Thyroid gland (tissue), 4 donors: Measurements from ENCODE around the gene BTK.

Experiments used
- POLR2A ChIP-seq, 2 donors: fragments of 450-650 bp; IDR thresholded peaks; one replicate each; pipeline ENCODE4 v1.6.1; 2017; ENCODE audit warnings: antibody characterized with exemption in 2 of 2, mild to moderate bottlenecking in 2 of 2, moderate library complexity in 1 of 2
- TF ChIP-seq, protein P1 (sequence below), 6 experiments: fragments of 200-600 bp in 3 of 6; fragments of 450-650 bp in 3 of 6; sonication (generic) in 3 of 6; IDR thresholded peaks; one replicate each; pipeline ENCODE4 v1.5.1; 2016 to 2019; ENCODE audit warnings: antibody characterized with exemption in 6 of 6, mild to moderate bottlenecking in 2 of 6, inconsistent platforms in 1 of 6, moderate library complexity in 1 of 6

DNA sequence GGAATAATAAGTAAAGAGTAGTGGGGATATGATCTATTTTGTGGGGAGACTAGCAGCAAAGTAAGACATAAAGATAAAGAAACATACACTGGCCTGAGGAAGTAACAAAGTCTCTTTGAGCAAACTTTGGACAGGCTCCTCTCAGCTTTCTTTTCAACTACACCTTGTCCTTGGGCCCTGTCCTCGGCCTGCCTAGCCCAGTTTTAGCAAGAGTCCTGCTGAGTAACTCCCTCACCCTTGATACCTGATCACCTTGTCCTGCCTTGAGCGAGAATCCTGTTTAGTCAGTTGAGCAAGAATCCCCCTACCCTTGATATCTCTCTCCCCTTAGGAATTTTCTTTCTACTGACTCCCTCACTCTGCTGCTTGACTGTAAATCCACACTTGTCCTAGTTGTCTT is 33.5 kb upstream of the BTK start:
- TF ChIP-seq, protein P1, sequence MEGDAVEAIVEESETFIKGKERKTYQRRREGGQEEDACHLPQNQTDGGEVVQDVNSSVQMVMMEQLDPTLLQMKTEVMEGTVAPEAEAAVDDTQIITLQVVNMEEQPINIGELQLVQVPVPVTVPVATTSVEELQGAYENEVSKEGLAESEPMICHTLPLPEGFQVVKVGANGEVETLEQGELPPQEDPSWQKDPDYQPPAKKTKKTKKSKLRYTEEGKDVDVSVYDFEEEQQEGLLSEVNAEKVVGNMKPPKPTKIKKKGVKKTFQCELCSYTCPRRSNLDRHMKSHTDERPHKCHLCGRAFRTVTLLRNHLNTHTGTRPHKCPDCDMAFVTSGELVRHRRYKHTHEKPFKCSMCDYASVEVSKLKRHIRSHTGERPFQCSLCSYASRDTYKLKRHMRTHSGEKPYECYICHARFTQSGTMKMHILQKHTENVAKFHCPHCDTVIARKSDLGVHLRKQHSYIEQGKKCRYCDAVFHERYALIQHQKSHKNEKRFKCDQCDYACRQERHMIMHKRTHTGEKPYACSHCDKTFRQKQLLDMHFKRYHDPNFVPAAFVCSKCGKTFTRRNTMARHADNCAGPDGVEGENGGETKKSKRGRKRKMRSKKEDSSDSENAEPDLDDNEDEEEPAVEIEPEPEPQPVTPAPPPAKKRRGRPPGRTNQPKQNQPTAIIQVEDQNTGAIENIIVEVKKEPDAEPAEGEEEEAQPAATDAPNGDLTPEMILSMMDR (IDR thresholded peaks at IDR 0.05), result no peak
- no peak for TF ChIP-seq POLR2A (IDR thresholded peaks at IDR 0.05)
